Measurements from ENCODE around the gene AMPH. TPM values are rescaled to one million over a fixed set of nuclear protein-coding genes. Genes with fewer than 3 reads are reported as not detected.
A peak's percentile ranks its signal among the peaks of the same experiment; 100 is the strongest.
"Not testable (repeated sequence)": the region's sequence is repeated elsewhere in the genome, so short reads cannot be mapped to it uniquely, and the experiment has no call there.

The AMPH gene
- total RNA-seq, 4 donors from 2014 or later, result 2.2 to 6.6 (median 5.9) TPM; not detected in 1

DNA sequence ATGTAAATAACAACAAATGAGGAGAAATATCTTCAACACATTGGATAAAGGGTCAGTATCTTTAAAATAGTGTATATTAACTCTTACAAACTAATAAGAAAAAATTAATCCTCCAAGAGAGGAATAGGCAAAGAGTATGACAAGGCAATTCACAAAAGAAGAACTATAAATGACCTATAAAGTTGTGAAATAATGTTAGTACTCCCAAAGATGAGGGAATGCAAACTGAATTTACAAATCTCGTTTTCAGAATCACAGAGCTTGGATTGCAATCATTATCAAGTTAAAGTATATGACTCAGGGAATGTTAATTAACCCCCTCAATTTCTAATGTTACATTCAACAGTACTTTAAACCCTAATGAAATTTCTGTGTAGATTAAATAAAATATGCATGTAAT is 270.4 kb downstream of the AMPH start:
- H3K9me3 ChIP-seq, result no peaks in the 10 kb centered on the region
- DNase-seq, result no peak
- H3K27me3 ChIP-seq, result no peaks in the 10 kb centered on the region
- 20 to 39% methylated on average over 1 of the region's 1 CpG for WGBS, 2 donors (ENCODE audit: low coverage in 1 of 2)
- intact Hi-C loops (cut with DNase I; ENCODE audit: low total_unique reads), result no loop called here
- no peaks in the 10 kb centered on the region for H3K36me3 ChIP-seq
- TF ChIP-seq, protein P1, sequence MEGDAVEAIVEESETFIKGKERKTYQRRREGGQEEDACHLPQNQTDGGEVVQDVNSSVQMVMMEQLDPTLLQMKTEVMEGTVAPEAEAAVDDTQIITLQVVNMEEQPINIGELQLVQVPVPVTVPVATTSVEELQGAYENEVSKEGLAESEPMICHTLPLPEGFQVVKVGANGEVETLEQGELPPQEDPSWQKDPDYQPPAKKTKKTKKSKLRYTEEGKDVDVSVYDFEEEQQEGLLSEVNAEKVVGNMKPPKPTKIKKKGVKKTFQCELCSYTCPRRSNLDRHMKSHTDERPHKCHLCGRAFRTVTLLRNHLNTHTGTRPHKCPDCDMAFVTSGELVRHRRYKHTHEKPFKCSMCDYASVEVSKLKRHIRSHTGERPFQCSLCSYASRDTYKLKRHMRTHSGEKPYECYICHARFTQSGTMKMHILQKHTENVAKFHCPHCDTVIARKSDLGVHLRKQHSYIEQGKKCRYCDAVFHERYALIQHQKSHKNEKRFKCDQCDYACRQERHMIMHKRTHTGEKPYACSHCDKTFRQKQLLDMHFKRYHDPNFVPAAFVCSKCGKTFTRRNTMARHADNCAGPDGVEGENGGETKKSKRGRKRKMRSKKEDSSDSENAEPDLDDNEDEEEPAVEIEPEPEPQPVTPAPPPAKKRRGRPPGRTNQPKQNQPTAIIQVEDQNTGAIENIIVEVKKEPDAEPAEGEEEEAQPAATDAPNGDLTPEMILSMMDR (IDR thresholded peaks at IDR 0.05), result no peak
- H3K4me3 ChIP-seq, result no peak overlapping the region
- no peaks in the 10 kb centered on the region for H3K4me1 ChIP-seq
- no peak overlapping the region for H3K27ac ChIP-seq
- in situ Hi-C loops (cut with MboI; ENCODE audit: low pct_ligation_motif_present in 1 of 4, low pct_unique_long_range_greater_than_20kb in 1 of 4, low sequenced_read_pairs in 3 of 4), result no loop called here

DNA sequence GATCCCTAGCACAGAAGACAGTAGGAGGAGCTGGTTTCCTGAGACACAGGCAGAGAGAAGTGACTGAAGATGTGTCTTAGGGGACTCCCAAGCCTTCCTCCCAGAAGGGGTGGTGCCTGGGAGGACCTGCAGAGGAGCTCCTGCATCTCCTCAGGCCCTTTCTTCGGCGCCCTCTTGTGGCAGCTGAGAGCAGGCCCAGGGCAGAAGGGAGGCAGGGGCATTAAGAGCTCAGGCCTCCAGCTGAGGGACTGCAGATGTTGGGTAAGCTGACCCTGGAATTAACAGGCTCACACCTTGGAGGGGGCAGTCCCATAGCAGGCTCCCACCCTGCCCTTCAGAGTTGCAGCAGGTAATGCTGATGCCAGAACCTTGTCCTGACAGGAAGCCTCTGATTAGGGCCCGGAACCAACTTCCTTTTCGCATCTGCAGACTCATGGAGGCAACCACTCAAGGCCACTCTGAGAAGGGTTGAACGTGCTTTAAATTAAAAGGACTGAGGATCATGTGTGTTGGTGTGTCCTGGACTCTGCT is 272.0 kb downstream of the AMPH start:
- peak; percentile 88 for DNase-seq
- H3K9me3 ChIP-seq; intact Hi-C loops (cut with DNase I; ENCODE audit: low total_unique reads); H3K4me1 ChIP-seq; H3K36me3 ChIP-seq; in situ Hi-C loops (cut with MboI; ENCODE audit: low pct_ligation_motif_present in 1 of 4, low pct_unique_long_range_greater_than_20kb in 1 of 4, low sequenced_read_pairs in 3 of 4); H3K27me3 ChIP-seq: not testable (repeated sequence)
- H3K4me3 ChIP-seq, result peak overlapping the region in 1 of 4 donors; percentile 7
- WGBS, 2 donors (ENCODE audit: low coverage in 1 of 2), result 40% methylated on average over 5 of the region's 5 CpGs; no CpG with 5 or more reads in 1 of the 2 donors
- TF ChIP-seq, protein P1 (IDR thresholded peaks at IDR 0.05), result peak in 4 of 5 experiments; percentile 33 to 57 (median 49)
- H3K27ac ChIP-seq, result peak overlapping the region in 3 of 4 donors; percentile 33 to 79 (median 59)

DNA sequence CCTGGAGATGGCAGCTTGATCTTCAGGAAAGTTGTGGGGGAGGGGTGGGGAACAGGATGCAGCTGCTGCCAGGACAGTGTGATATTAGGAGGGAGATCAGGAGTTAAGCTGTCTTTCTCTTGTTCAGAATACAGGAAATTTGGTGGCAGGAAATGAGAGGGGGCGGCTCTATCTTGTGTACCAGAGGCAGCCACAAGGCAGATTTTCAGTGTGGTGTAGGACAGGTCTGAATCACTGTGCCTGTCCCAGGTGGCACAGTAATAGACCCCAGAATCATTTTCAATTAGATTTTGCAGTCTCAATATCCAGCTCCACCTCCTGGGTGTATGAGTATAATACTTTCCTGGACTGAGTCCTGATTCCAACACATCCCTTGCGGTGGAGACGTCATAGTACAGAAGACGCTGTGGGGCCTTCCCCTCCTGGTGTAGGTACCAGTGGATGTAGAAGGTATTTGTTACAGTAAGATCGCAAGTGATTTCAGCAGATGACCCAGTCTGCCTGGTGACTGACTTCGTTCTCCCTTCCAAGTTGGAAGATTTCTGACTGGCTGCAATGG is 272.8 kb downstream of the AMPH start:
- DNase-seq, result peak; percentile 46
- H3K9me3 ChIP-seq; intact Hi-C loops (cut with DNase I; ENCODE audit: low total_unique reads); H3K36me3 ChIP-seq; H3K27me3 ChIP-seq; in situ Hi-C loops (cut with MboI; ENCODE audit: low pct_ligation_motif_present in 1 of 4, low pct_unique_long_range_greater_than_20kb in 1 of 4, low sequenced_read_pairs in 3 of 4); H3K4me1 ChIP-seq: not testable (repeated sequence)
- 35 to 76% methylated on average over 2 to 6 of the region's 6 CpGs for WGBS, 2 donors (ENCODE audit: low coverage in 1 of 2)
- Histone ChIP-seq H3K27ac (peak overlapping the region in 3 of 4 donors; percentile 33 to 79 (median 59)), H3K4me3 (peak overlapping the region in 1 of 4 donors; percentile 7)

DNA sequence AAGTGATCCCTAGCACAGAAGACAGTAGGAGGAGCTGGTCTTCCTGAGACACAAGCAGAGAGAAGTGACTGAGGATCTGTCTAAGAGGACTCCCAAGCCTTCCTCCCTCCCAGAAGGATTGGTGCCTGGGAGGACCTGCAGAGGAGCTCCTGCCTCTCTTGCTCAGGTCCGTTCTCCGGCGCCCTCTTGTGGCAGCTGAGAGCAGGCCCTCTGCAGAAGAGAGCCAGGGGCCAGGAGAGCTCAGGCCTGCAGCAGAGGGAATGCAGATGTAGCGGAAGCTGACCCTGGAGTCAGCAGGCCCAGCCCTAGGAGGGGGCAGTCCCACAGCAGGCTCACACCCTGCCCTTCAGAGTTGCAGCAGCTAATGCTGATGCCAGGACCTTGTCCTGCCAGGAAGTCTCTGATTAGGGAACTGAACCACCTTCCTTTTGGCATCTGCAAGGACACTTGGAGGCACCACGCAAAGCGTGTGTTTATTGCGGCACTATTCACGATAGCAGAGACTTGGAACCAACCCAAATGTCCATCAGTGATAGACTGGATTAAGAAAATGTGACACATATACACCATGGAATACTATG is 276.8 kb downstream of the AMPH start:
- TF ChIP-seq, protein P1 (IDR thresholded peaks at IDR 0.05), result peak in 4 of 5 experiments; percentile 37 to 62 (median 44)
- H3K4me1 ChIP-seq; H3K4me3 ChIP-seq; H3K9me3 ChIP-seq; in situ Hi-C loops (cut with MboI; ENCODE audit: low pct_ligation_motif_present in 1 of 4, low pct_unique_long_range_greater_than_20kb in 1 of 4, low sequenced_read_pairs in 3 of 4); H3K36me3 ChIP-seq; intact Hi-C loops (cut with DNase I; ENCODE audit: low total_unique reads); H3K27me3 ChIP-seq: not testable (repeated sequence)
- 82% methylated on average over 5 of the region's 8 CpGs; no CpG with 5 or more reads in 1 of the 2 donors for WGBS, 2 donors (ENCODE audit: low coverage in 1 of 2)
- peak overlapping the region in 1 of 4 donors; percentile 57 for H3K27ac ChIP-seq
- peak; percentile 74 for DNase-seq

DNA sequence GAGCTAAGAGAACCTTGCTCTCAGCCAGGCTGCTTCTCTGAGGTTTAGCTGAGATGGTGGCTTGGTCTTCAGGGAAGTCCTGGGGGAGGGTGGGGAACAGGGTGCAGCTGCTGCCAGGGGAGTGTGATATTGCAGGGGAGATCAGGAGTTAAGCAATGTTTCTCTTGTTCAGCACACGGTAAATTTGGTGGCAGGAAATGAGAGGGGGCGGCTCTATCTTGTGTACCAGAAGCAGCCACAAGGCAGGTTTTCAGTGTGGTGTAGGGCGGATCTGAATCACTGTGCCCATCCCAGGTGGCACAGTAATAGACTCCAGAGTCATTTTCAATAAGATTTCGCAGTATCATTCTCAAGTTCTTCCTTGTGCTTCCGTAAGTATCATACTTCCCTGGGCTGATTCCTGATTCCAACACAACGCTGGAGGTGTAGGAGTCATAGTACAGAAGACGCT is 277.7 kb downstream of the AMPH start:
- DNase-seq; H3K4me3 ChIP-seq; in situ Hi-C loops (cut with MboI; ENCODE audit: low pct_ligation_motif_present in 1 of 4, low pct_unique_long_range_greater_than_20kb in 1 of 4, low sequenced_read_pairs in 3 of 4); H3K9me3 ChIP-seq; H3K27me3 ChIP-seq; H3K4me1 ChIP-seq; intact Hi-C loops (cut with DNase I; ENCODE audit: low total_unique reads); H3K36me3 ChIP-seq: not testable (repeated sequence)
- peak overlapping the region in 1 of 4 donors; percentile 57 for H3K27ac ChIP-seq
- 58% methylated on average over 7 of the region's 7 CpGs; no CpG with 5 or more reads in 1 of the 2 donors for WGBS, 2 donors (ENCODE audit: low coverage in 1 of 2)

All from transverse colon (tissue), 4 donors.